Ovary (tissue), 3 donors: ENCODE measurements around the gene NADSYN1.

Experiments
- CTCF ChIP-seq, 3 donors: fragments of 450-650 bp in 2 of 3; fragments of 200-600 bp in 1 of 3; IDR thresholded peaks; one replicate each; pipeline versions ENCODE4 v1.5.1 to v1.8.0; 2016 to 2022; ENCODE audit warnings: antibody characterized with exemption in 3 of 3, mild to moderate bottlenecking in 1 of 3
- EP300 ChIP-seq: sonication (generic); formaldehyde crosslinking; IDR thresholded peaks from one replicate; pipeline ENCODE4 v1.6.1; 2017; ENCODE audit warnings: antibody characterized with exemption
- POLR2A ChIP-seq: fragments of 450-650 bp; IDR thresholded peaks from one replicate; pipeline ENCODE4 v1.6.1; 2017; ENCODE audit warnings: antibody characterized with exemption, mild to moderate bottlenecking, moderate library complexity
- donor health status: DM: no; HTN: no; CAD: no.

GRCh38 chr11:71485466-71485865 lies 32.5 kb downstream of the NADSYN1 start:
- TF ChIP-seq CTCF (IDR thresholded peaks at IDR 0.05), result no peak
- no peak for TF ChIP-seq EP300
- no peak for TF ChIP-seq POLR2A
